Measurements from ENCODE around the gene RIPK4.

RIPK4 gene

DNA sequence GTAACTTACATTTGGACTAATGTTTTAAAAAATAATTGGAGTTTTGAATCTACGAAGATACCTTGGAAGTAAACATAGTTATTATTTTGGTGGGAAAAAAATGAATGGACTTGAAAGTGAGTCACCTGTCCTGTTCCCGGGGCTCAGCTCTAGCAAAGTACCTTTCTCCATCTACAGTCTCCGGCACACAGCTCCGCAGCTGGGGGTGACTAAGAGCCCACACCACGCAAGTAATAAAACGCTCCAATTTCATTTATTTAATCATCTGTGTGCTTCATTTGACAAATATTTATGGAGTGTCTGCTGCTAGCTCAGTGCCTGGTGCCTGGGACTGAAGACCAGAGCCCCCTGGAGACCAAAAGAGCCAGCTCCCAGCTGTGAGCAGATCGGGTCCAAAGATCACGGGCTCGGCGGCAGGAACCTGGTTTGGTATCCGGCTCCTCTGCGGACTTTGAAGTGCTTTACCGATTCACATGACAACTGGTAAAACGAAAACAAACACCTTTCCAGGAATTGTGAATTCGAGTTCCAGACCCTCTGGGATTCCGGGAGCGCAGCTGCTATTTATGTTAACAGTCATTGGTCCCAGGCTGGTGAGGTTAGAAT lies 1.7 kb upstream of the RIPK4 start:
- peak; percentile 57 for DNase-seq

GRCh38 chr21:41767606-41768436 lies 969 bp upstream of the RIPK4 start:
- peak; percentile 33 for DNase-seq

GRCh38 chr21:41765973-41766882 lies 624 bp downstream of the RIPK4 start:
- DNase-seq: no peak

DNA sequence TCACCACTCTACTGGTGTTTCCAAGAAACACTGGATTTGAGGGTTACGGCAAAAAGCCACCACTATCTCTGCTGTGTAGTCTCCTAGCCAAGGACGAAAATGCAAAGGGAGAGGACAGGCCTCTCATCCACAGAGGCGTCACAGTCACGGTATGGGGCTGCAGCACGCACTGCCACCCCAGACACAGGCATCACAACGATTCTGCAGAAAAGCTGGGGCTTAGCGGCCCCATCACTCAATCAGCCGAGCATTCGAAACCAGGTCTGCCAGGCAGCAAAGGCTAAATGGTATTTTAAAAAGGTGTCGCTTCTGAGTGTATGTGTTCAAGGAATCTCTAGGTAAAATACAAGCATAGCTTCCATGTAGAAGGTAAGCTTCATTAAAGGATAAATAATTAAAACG lies 1.4 kb downstream of the RIPK4 start:
- DNase-seq: no peak

DNA sequence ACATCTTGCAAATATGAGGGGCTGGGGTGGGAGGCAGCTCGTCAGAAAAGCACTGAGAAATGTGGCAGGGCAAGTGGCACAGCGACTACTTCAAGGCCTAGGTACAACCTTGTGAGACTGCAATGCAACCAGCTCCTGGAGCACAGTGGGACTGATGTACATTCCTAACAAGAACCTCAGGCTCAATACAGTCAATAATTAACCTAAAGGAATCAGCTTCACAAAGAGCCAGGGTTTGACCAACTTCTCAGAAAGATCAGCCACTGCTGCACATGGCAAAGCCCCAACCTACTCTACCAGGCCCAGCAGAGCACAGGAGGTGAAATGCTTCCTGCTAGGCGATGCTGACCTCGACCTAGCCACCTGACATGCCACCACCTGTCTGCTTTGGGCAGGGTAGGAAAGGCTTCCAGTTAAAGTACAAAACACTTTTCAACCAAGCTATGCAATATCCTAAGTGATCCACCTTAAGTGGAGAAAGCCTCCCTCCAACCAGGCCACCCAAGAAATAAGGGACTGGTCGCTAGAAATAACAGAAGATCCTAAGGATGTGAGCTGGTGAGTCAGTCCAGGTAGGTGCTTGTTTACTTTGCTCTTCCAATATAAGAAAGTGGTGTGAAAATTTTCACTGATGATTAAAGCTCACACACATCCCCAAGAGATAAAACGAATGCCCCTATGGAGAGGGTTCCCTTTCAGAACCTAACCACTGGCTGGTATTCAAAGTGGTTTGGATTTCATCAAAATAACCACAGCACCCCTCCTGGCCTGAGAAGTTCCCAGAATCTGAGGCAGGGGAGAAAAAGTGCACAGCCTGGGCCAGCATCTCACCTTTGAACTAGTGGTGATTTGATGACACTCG lies 2.1 kb downstream of the RIPK4 start:
- DNase-seq: no peak

DNA sequence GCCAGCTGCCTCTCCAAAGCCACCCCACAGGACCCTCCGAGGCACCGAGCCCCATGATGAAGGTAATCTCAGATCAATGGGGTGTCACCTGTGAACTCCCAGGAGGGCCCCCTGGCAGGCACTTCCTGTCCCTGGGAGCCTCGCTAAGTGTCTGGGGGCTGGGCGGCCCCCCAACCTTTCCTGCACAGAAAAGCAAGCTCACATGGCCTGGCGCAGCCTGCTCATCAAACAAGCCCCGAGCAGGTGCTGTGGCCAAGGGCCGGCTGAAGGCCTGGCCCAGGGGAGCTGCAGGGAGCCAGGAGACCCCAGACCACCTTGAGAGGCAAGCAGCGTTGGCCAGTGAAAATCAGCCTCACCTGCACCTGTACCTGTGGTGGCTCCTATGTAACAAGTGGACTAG lies 2.9 kb downstream of the RIPK4 start:
- no peak for DNase-seq

DNA sequence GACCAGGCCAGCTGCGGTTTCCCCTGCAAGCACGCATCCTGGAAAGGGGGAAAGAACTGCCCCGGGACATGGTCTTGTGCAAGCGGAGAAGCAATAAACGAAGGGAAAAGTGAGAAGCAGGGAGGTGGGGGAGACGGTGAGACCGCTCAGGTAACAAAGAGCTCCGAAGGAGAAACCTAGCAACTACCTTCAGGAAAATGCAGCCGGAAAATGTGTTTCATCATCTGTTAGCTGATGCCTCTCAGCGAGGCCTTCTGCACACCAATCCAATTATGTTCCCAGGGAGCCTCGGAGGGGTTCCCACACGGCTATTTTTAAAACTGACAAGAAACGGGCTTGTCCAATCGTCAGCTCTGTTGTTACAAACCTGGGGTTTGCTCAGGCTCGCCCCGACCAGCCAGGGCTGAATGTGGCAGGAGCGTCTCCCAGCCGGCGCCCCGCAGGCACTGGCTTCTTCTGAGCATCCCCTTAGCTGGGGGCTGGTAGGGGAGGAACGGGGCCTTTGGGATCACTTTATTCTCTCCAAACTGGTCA lies 3.4 kb downstream of the RIPK4 start:
- DNase-seq: no peak

- DNase-seq: no peak
These were observed 4.1 kb downstream of the RIPK4 start for GRCh38 chr21:41762753-41763152.

- no peak for DNase-seq
These were observed 4.8 kb downstream of the RIPK4 start for GRCh38 chr21:41761934-41762635.

GRCh38 chr21:41761211-41761933 lies 5.5 kb downstream of the RIPK4 start:
- DNase-seq: no peak

DNA sequence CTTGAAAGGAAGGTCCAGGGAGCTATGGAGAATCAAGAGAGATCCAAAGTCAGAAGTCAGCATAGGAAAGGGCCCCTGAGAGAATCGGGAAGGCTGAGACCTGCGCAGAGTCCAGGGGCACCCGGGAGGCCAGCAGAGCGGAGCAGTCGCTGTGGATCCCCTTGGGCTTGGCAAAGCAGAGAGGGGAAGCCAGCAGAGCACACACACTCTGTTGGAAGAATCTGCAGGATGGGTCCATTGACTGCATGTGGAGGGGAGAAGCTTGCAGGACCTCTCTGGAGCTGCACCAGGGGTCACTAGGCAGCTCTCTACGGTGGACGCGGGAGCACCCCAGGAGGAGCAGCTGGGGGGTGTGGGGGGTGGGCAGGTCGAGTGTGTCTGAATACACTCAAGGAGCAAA lies 6.4 kb downstream of the RIPK4 start:
- DNase-seq: no peak

GRCh38 chr21:41759926-41760325 lies 6.9 kb downstream of the RIPK4 start:
- no peak for DNase-seq

- DNase-seq: no peak
These were observed 7.5 kb downstream of the RIPK4 start for GRCh38 chr21:41759214-41759840.

DNA sequence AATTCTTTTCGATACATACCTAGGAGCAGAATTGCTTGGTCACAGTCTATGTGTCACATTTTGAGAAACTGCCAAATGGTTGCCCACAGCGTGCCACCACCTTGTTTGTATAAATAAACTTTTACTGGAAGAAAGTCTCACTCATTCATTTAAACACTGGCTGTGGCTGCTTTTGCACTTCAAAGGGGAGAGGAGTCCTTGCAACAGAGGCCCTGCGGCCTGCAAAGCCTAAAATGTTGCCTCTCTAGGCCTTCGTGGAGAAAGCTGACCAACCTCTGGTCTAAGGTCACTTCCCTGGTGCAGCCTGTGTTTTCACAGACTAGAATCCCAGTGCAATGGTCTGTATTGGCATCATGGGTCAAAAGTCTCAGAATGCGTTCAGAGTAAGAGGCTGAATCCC lies 8.3 kb downstream of the RIPK4 start:
- DNase-seq: no peak

GRCh38 chr21:41755934-41756773 lies 10.7 kb downstream of the RIPK4 start:
- no peak for DNase-seq

- no peak for DNase-seq
These were observed 11.5 kb downstream of the RIPK4 start for GRCh38 chr21:41755258-41755933.

- no peak for DNase-seq
These were observed 12.4 kb downstream of the RIPK4 start for GRCh38 chr21:41754479-41754891.

DNA sequence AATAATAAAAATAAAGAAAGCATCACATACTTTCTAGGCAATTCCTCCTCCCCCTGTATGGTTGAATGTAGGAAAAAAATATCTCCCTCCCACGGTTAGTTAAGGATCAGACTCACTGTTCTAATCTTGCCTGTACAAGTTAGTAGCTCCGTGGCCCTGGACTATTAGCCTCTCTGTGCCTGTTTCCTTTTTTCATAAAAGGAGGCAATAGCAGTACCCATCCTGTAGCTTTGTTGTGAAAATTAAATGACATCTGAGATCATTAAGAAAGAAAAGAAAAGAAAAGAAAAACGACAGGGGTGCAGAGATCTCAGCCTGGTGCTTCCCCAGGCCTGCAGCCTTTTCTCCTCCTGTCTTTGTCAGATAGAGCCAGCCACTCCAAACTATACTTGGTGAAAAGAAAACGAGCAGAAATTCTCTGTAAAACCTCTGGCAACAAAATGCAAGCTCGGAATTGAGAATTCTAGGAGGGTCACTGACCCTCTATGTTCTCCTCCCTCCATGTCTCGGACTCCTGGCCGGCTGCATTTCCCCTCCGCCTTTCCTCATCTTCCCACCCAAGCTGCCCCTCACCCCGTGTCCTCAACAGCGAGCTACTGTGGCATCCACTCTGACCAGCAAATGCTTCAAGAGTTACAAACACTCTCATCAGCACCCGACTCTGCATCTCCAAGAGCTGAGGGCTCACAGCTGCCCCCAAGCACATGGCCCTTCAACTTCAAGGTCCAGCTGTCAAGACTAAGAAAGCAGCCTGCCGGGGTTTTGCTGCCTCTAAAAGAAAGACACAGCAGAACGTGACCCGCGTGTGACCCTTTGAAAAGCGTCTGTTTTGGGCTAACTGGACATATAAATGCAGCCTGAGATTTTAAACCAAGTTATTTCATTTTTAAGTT lies 13.6 kb downstream of the RIPK4 start:
- DNase-seq: no peak
